Activated gamma-delta T cell treated with Interleukin-2 at 50 U/mL for 16 hours (primary cell): ENCODE data around the gene TUBD1.
"Not testable (repeated sequence)": the region's sequence is repeated elsewhere in the genome, so short reads cannot be mapped to it uniquely, and the experiment has no call there.

Experiments used
- DNase-seq: peaks from one replicate; pipeline ENCODE4 v3.0.0-alpha.2; 2020

TUBD1 gene

DNA sequence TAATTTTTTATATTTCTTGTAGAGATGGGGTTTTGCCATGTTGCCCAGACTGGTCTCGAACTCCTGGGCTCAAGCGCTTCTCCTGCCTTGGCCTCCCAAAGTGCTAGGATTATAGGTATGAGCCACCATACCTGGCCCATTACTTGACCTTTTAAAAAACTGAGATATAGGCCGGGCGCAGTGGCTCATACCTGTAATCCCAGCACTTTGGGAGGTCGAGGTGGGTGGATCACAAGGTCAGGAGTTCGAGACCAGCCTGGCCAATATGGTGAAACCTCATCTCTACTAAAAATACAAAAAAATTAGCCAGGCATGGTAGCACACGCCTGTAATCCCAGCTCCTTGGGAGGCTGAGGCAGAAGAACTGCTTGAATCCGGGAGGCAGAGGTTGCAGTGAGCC lies 19.3 kb downstream of the TUBD1 start:
- not testable (repeated sequence) for DNase-seq

DNA sequence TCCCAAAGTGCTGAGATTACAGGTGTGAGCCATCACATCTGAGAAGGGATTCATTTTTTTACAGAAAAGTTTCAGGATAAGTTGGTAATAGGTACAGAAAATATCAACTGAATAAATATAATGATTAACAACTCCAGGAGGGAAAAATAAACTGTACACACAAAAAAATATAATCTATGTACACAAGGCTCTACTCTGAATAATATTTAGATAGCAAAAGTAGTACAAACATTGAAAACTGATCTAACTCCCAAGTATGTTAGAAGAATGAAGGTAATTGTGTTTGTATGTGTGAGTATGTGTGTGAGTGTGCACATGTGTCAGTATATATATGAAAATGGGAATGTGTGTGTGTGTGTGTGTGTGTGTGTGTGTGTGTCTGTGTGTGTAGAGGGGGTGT lies 20.4 kb downstream of the TUBD1 start:
- no peak for DNase-seq

DNA sequence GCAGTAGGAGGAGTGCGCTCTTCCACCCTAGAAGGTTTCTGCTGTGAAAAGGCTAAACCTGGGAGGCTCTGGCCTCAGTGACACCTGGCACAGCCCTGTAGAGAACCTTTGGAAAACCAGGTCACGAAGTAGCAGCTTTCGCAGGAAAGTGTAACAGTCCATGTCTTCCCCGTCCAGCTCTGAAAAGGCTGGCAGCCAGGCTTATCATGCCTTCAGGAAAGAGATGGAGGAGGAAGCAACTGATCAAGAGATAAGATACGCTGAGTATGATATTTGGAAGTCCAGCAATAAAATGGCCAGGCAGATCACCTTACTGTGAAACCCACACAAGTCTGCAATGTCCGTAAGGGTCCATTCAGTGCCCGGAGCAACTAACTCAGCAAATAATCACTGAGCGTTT lies 22.3 kb downstream of the TUBD1 start:
- DNase-seq: no peak

DNA sequence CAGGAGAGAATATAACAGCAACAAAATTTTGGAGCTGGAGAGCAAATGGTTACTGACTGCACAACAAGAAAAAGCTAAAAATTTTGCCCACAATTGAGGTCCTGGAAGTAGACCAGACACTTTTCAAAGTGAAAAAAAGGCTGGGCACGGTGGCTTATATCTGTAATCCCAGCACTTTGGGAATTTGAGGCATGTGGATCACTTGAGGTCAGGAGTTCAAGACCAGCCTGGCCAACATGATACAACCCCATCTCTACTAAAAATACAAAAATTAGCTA lies 22.9 kb downstream of the TUBD1 start:
- no peak for DNase-seq

DNA sequence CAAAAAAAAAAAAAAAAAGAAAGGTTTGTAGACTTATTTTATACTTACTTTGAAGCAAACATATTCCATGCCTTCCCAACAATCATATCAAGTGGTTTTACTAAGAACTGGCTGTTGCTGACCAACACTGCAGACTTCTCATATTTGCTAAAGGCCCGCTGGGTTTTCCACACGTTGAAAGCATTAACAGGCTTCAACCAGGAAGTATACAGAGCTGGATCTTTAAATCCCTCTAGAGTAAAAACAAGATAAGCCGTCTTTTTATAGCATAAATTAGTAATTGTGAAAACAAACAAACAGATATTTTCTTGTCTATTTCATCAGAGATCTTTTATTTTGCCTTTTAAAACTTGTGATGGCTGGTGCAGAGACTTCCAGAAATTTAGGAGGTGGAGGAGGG lies 29.1 kb downstream of the TUBD1 start:
- DNase-seq: no peak

DNA sequence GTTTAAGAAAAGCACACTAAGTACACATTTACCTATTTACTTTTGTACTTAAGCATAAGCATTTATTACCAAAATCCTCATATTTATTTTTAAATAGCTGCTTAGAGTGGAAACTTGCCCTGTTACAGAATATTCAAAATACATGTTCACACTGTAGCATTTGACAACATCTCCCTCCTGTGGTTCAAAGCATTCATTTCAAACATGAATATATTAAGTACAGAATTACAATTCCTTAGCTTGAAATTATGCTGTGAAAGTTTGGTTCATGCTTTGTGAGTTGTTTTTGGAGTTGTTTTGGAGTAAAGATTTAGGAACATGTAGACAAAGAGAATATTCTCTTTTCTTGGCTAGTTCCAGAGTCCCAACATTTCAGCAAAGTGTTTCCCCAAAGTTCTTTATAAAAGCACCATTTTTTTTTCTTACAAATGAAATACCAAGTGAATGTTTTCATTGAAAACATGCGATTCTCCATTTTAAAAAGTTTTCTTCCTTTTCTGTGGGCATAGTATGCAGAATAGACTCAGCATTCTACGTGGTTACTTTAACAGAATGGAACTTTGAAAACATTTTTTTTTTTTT lies 33.2 kb downstream of the TUBD1 start:
- no peak for DNase-seq

DNA sequence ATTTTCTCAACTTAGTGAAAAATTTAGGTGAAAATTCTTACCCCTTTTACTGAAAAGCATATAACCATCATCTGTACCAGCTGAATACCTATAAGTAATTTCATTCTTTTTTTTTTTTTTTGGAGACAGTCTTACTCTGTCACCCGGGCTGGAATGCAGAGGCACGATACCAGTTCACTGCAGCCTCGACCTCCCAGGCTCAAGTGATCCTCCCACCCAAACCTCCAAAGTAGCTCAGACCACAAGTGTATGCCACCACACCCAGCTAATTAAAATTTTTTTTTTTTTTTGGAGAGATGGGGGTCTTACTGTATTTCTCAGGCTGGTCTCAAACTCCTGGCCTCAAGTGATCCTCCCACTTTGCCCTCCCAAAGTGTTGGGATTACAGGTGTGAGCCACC lies 33.8 kb downstream of the TUBD1 start:
- DNase-seq: no peak

DNA sequence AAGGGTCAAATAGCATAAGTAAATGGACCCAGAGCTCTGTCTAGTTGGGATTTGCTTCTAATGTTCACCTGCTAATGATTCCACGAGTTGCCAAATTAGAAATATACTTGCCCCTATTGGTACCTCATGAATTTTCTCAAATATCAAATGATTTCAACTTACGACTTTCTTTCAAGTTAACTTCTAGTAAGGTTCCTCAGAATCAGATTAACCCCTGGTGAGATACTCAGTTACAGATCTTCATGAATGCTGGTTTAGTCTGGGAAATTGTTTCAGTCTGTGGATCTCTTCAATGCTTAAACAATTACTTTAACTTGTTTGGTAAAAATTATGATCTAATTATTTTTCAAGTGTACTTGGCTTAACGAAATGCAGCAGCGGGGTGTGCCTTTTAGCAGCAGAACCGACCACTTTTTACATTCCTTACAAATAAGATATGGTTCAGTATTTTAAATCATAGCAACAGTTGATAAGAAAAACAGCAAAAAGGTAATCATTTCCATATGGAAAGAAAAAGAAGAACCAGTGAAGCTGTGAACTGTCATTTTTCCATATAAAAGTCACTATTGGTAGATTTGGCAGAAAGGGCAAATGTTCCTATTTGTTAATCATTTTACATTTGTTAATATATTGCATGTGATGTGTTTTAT lies 34.5 kb downstream of the TUBD1 start:
- no peak for DNase-seq

DNA sequence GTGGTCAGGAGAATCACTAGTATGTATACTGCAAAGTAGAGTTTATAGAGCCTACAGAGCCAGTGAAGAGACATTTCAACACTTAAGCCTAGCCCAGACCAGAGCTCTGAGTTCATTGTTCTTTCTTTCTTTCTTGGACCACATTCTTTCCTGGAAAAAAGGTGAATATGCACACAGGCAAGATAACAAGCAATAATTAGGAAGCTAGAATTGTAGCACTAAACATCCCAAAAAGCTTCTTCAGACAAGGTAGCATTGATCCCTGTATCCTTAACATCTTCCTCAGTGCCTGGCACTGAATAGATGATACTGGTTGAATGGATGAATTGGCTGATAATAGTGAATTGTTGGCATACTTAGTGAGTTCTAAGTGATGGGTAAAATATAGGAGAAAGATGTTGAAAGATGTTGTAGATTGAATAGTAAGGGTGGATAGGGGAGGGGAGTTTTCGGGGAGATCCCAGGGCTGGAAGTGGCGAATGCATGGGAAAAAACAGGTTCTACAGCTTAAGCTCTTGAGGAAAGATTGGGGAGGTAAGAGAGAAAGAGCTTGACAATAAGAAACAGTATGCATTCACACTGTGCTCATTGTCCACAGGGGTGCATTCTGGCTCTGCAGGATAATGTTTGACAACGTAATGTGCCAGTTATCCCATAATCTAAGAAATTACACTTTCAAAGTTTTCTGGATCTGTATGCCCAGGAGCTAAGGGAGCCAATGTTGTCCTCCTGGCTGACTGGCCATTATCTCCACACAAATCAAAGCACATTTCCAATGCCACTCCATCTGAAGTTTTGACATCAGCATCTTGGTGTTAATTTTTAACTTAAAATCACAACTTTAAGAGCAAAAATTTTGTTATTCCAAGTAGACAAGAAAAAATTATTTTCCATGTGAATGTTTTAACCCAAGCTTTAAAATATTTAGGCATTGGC lies 35.6 kb downstream of the TUBD1 start:
- DNase-seq: no peak

DNA sequence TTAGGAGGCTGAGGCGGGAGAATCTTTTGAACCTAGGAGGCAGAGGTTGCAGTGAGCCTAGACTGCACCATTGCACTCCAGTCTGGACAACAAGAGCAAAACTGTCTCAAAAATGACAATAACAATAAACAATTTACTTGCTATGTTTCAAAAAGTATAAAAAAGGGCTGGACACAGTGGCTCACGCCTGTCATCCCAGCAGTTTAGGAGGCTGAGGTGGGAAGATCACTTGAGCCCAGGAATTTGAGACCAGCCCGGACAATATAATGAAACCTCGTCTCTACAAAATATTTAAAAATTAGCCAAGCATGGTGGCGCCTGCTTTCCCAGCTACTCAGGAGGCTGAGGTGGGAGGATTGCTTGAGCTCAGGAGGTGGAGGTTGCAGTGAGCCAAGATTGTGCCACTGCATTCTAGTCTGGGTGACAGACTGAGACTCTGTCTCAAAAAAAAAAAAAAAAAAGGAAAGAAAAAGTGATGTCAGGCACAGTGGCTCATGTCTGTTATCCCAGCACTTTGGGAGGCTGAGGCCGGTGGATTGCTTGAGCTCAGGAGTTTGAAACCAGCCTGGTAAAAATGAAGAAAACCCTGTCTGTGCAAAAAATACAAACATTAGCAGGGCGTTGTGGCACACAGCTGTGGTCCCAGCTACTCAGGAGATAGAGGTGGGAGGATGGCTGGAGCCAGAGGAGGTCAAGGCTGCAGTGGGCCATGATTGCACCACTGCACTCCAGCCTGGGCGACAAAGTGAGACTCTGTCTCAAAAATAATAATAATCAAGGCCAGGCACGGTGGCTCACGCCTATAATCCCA lies 38.6 kb downstream of the TUBD1 start:
- DNase-seq: not testable (repeated sequence)

DNA sequence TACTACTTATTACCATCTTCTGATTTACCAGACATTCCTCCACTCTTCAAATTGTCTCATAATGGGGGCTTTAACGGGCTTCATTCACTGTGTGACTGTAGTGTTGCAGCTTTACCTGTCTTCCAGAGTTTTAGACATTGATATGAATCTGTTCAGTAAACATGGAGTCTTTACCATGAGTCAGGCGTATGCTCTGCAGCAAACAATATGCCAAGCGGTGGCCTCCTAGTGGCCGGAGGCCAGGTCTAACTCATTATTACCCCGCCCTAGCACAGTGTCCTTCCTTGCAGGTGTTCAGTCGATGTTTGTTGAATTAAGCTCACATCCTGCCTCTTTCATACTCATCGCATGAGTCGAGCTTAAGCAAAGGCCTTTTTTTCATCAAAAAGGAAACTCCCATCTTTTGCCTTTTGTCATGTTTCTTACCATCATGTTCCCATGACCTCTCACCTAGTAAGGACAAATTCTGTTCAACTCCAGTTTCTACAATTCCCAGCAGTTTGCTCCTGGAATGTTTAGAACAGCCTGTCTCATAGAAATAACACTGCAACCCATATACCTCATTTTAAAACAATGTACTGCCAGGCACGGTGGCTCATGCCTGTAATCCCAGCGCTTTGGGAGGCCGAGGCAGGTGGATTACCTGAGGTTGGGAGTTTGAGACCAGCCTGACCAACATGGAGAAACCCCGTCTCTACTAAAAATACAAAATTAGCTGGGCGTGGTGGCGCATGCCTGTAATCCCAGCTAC lies 39.4 kb downstream of the TUBD1 start:
- peak; percentile 16 for DNase-seq

DNA sequence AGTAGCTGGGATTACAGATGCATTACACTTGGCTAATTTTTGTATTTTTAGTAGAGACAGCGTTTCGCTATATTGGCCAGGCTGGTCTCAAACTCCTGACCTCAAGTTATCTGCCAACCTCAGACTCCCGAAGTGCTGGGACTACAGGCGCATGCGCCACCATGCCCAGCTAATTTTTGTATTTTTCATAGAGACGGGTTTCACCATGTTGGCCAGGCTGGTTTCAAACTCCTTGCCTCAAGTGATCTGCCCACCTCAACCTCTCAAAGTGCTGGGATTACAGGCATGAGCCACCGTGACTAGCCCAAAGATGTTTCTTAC lies 39.9 kb downstream of the TUBD1 start:
- DNase-seq: not testable (repeated sequence)

DNA sequence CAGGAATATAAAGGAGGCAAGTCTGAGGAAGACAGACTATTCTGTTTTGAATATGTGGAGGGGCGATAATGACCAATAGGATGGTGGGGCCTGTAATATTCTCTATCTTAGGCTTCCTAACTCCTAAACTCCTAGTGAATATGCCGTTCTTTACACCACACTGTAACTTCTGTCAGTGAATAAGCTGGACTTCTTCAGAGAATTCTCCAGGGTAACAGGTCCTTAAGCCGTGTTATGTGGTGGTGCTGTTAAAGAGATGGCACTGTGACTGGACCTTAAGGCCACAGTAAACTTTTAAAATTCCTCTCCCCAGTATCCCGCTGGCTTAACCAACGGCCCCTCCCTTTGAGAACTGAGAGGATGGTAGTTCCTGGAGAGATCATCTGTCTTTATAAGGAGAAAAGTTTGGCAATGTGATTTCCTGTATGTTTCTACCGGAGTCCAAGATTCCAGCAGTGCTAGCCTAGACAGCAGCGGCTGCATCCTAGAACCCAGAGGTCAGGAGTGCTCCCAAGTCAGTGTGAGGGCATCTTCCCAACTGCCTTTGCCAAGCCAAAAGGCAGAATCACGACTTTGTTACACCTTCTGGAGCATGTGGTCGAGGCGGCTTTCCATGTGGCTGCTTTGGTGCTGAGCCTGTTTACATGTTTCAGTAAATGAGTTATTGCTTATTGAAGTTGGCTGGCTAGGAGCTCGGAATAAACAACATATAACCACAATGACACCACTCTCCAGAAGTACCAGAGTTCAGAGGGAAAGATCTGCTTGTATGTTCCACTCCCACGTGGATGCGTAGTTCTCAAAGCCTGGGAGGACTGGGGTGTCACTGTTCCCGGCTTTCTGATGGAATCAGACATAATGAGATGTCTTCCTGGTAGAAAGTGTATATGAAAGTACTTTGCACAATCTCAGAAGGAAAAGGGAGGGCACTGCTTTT lies 41.0 kb downstream of the TUBD1 start:
- DNase-seq: no peak

DNA sequence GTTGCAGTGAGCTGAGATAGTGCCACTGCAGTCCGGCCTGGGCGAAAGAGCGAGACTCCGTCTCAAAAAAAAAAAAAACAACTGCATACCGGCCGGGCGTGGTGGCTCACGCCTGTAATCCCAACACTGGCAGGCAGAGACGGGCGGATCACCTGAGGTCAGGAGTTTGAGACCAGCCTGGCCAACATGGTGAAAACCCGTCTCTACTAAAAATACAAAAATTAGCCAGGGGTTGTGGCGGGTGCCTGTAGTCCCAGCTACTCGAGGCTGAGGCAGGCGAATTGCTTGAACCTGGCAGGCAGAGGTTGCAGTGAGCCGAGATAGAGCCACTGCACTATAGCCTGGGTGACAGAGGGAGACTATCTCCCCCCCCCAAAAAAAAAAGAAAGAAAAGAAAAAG lies 42.4 kb downstream of the TUBD1 start:
- DNase-seq: not testable (repeated sequence)

DNA sequence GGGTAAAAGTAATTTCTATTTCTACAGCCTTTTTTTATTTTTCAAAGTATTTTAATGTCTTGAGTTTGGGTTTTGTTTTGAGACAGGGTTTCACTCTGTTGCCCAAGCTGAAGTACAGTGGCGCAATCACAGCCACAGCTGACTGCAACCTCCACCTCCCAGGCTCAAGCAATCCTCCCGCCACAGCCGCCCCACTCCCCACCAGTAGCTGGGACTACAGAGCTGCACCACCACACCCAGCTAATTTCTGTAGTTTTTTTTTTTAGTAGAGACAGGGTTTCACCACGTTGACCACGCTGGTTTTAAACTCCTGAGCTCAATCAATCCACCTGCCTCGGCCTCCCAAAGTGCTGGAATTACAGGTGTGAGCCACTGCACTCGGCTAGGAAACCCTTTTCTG lies 44.0 kb downstream of the TUBD1 start:
- no peak for DNase-seq

DNA sequence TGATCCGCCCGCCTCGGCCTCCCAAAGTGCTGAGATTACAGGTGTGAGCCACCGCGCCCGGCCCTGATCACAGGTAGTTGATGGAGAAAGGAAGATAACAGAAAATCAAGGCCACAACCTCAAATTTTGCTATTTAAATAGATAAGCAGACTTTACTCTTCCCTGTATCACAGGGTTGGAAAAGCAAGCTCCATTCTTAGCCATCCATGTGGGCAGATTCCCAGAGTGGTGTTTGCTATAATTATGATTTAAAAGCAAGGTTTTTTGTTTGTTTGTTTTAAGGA lies 44.4 kb downstream of the TUBD1 start:
- DNase-seq: no peak

DNA sequence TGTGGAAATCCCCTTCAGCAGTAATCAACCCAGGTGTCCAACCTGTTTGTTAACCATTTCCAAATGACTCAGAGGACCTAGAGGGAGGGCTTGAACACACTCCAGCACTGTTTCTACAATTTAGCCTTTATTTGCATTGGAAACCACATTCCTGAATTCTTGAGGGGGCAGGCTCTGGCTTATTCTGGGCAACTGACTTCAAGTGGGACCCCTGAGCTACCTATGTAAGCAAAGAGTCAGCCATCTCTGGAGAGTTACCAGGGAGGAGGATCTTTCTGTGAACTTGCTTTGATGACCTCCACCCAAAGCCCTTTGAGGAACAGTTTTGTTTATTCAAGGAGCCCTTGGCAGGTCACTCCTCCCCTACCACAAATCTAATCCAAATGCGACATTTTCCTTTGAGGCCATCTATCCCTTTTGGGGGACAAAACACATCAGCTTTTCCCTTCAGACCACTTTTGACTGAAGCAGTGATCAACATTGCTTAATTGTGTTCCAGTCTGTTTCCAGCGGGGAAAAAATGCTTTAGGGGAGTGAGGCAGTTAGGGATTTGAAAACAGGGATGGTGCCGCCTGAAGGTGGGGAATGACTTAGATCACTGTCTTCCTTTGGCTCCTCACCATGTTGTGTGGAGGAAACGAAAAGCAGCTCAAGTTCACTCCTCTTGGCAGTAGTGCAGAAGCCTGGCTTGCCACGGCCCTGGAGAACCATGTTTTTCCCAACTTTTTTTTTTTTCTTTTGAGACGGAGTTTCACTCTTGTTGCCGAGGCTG lies 46.2 kb downstream of the TUBD1 start:
- DNase-seq: no peak

DNA sequence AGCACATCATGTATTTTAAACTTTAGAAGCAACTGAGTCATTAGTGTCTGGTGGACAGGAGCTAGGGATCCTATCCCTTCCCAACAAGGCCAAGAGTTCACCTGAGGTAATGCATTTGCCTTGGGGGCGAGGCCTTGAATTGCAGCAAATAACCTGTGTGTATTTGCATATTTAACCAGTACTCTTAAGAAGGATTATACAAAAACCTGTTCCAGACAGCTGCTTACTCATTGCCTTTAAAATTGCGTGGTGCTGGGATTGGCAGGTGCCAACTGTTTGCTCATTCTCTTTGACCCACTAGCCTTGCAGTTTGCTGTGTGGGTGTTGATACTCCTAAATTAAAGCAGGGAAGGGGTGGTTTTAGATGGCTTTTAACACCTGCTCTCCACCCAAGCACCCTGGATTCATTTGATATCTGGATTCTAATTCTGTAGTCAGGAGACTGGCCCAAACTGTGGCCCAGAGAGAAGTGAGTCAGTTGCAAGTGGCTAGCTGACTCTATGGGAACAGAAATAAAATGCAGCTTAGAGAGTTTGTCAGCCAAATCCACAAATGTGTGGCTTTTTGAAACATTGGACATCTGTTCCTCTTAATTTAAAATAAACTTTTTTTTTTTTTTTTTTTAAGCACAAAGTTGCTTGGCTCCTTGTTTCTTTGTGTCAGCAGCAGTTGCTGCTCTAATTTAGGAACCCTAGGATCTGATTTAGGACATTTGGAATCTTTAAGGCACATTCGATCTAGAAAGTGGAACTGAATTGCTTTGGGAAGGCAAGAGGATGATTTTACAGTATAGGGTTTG lies 46.9 kb downstream of the TUBD1 start:
- no peak for DNase-seq

DNA sequence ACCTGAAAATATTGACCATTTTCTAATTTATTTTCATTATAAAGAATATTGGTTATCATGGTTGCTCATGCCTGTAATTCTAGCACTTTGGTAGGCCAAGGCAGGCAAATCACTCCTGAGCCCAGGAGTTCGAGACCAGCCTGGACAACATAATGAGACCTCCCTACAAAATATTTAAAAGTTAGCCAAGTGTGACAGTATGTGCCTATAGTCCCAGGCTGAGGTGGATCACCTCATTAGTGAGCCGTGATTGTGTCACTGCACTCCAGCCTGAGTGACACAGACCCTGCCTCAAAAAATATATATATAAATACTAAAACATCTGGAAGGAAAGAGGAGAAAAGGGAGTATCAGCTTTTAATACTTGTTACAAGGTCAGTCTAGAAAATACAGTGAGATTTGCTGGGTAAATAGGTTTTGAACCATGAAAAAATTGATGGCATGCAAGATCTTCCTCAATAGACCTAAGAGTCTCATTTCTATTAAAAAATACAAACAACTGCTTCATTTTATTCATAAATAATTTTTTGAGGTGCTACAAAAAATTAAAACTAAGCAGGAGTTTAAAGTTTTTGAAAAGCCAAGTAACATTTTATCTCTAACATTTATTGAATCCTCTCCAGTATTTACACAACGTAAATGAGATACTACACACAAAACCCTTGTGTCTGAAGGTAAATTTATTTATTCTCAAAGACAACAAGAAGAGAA lies 47.7 kb downstream of the TUBD1 start:
- DNase-seq: no peak
